Aorta (tissue), 5 donors: ENCODE data around the gene KLHL14. TPM values are rescaled to one million over a fixed set of nuclear protein-coding genes. Genes with fewer than 3 reads are reported as not detected.

ENCODE experiments used
- ATAC-seq: fragments of 200-7000 bp; cut with Tn5 transposase; one replicate; pipeline ENCODE4 v1.9.1; 2022; ENCODE audit warnings: moderate library complexity; ENCODE audit not compliant: low FRiP score
- DNase-seq, 2 donors: peaks; one replicate each; pipeline ENCODE4 v3.0.0-alpha.2; 2020
- H3K27ac ChIP-seq, 2 donors: one replicate each; pipeline ENCODE4 v1.5.1; 2013; ENCODE audit warnings: low read length in 2 of 2, mild to moderate bottlenecking in 2 of 2, moderate library complexity in 2 of 2, control low read depth in 1 of 2, inconsistent platforms in 1 of 2, low read depth in 1 of 2
- H3K27me3 ChIP-seq, 2 donors: one replicate each; pipeline ENCODE4 v1.6.1; 2013; ENCODE audit warnings: control low read depth in 1 of 2, low read length in 1 of 2, mild to moderate bottlenecking in 1 of 2, moderate library complexity in 1 of 2; ENCODE audit not compliant: insufficient read depth in 2 of 2, control insufficient read depth in 1 of 2
- H3K36me3 ChIP-seq, 2 donors: one replicate each; pipeline ENCODE4 v1.6.1; 2013; ENCODE audit warnings: control low read depth in 1 of 2, low read length in 1 of 2, mild to moderate bottlenecking in 1 of 2; ENCODE audit not compliant: insufficient read depth in 2 of 2, control insufficient read depth in 1 of 2
- H3K4me1 ChIP-seq, 2 donors: one replicate each; pipeline ENCODE4 v1.6.1; 2013; ENCODE audit warnings: low read length in 2 of 2, control low read depth in 1 of 2, mild to moderate bottlenecking in 1 of 2, moderate library complexity in 1 of 2; ENCODE audit not compliant: insufficient read depth in 2 of 2, control insufficient read depth in 1 of 2
- H3K4me3 ChIP-seq, 2 donors: one replicate each; pipeline ENCODE4 v1.5.1; 2013; ENCODE audit warnings: low read length in 2 of 2, control low read depth in 1 of 2, mild to moderate bottlenecking in 1 of 2
- H3K9me3 ChIP-seq: one replicate; pipeline ENCODE4 v1.6.1; 2013; ENCODE audit warnings: mild to moderate bottlenecking, low read length; ENCODE audit not compliant: control insufficient read depth
- WGBS, 2 donors: extraction: QIAGEN DNeasy Blood & Tissue Kit; methylation state at CpG; one replicate each; pipeline ENCODE4 v1.1.7; 2013; 5-methylcytosine and 5-hydroxymethylcytosine counted together
- intact Hi-C, 2 donors: fragments of 100-400 bp; cut with DNase I; formaldehyde crosslinking; loops; one replicate each; pipeline versions ENCODE4 v1.14.2 to v1.15.0; 2022
- polyA plus RNA-seq, 2 donors: library from polyadenylated mRNA; stranded (reverse); fragments of 200-250 nt; gene quantifications; one replicate each; pipeline ENCODE4 v1.2.3, GENCODE V29; 2013
- total RNA-seq, 2 donors: library from RNA; stranded (reverse); fragmentation: NEBNext Ultra II Directional; extraction: Animal tissue kit (Norgen Biotek cat#: 25700); gene quantifications; one replicate each; pipeline ENCODE4 v1.2.1, GENCODE V29; 2021
- donor health status: healthy with polysubstance abuse.
- donor health status: Bipolar disorder and iron deficiency.
- donor health status: DM: no; HTN: no; CAD: no.
- donor health status: DM: no; HTN: no; CAD: no.
- donor health status: DM: yes; HTN: yes; CAD: no.

Gene KLHL14
- total and polyA plus RNA-seq, 4 donors, result 0.09 to 0.36 TPM; not detected in 2

DNA sequence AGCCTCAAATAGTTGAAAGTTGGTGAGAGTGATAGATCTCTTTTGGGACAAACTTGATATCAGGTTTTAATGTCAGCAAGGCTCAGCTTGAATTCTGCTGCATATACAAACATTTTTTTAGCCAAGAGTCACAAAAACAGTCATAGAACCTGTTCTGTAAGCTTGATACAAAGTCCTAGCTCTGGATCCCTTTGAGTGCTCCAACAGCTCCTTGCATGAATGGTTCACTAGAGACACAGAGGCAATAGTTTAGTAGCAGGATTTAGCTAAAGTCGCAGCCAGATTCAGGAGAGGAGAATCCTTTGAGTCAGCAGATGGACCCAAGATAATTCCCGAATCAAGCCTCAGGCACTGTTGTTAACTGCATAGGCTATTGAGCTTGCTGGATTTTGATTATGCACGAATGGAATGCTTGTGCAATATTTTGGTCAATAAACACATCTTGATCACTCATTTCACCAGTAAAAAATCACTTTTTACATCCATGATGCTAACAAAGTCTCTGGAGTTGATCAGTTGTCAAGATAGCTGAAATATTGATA lies 148.6 kb downstream of the KLHL14 start:
- H3K4me3 ChIP-seq, result no peak overlapping the region
- DNase-seq, result no peak
- 72 to 82% methylated on average over 3 of the region's 3 CpGs for WGBS, 2 donors
- H3K4me1 ChIP-seq, result no peaks in the 10 kb centered on the region
- H3K36me3 ChIP-seq, result no peaks in the 10 kb centered on the region
- H3K27me3 ChIP-seq, result no peaks in the 10 kb centered on the region
- no peak overlapping the region for H3K27ac ChIP-seq
- peaks cover 3% of the 10 kb centered on the region for H3K9me3 ChIP-seq
- intact Hi-C loops, result no loop called here
- ATAC-seq, result no peak

DNA sequence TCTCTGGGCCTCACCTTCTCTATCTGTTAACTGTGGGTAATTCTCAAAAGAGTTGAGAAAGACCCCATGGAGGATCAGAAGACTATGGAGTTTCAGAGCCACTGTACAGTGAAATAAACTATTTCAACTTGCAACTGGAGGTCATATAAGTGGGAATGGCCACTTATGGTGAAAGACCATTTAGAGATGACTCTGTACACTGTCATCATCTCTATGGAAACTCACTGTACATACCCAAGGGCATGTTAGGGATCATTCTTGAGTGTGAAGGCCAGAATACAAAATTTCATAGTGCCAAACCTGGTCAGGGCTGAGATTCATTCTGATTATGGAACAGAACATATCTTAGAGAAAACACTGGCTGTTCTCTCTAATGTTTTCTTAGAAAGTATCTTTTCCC lies 149.3 kb downstream of the KLHL14 start:
- Histone ChIP-seq H3K27ac (no peak overlapping the region), H3K27me3 (no peaks in the 10 kb centered on the region), H3K4me1 (no peaks in the 10 kb centered on the region), H3K9me3 (peaks cover 3% of the 10 kb centered on the region), H3K4me3 (no peak overlapping the region), H3K36me3 (no peaks in the 10 kb centered on the region)
- ATAC-seq, result no peak
- DNase-seq, result no peak
- intact Hi-C loops, result no loop called here
